Panc1 (cell line): ENCODE results near the gene E2F6. TPM values are rescaled to one million over a fixed set of nuclear protein-coding genes. Genes with fewer than 3 reads are reported as not detected.

Experiments
- ATAC-seq: fragments of 200-7000 bp; cut with Tn5 transposase; 2 replicates; pipeline ENCODE4 v1.9.1; 2020; ENCODE audit warnings: mild to moderate bottlenecking, moderate library complexity
- BruUV-seq: library from RNA; stranded (reverse); fragments of 400-500 nt; replicated peaks from 2 replicates; lab custom pipeline; 2021; lab: Mats Ljungman, UMichigan
- CTCF ChIA-PET: fragments of 300-600 bp; sonication (Branson Sonifier 250); formaldehyde crosslinking; loops from one replicate; lab custom pipeline; 2022; ENCODE audit warnings: antibody characterized with exemption; lab: Charles Lee
- POLR2A ChIA-PET: fragments of 300-600 bp; sonication (Branson Sonifier 250); formaldehyde crosslinking; loops from one replicate; lab custom pipeline; 2022; ENCODE audit warnings: antibody characterized with exemption; lab: Charles Lee
- DNase-seq: peaks from one replicate; pipeline ENCODE4 v3.0.0-alpha.2; 2010; ENCODE audit warnings: low read depth, low spot score
- H3K27ac ChIP-seq: 2 replicates; pipeline ENCODE4 v1.5.1; 2011; ENCODE audit warnings: mild to moderate bottlenecking, low read length, inconsistent platforms
- H3K27me3 ChIP-seq: fragments of 200-500 bp; sonication (Bioruptor generic); 2 replicates; pipeline ENCODE4 v1.6.0; 2014; ENCODE audit warnings: low read length, inconsistent platforms; ENCODE audit not compliant: control insufficient read depth, insufficient read depth
- H3K36me3 ChIP-seq: fragments of 200-500 bp; sonication (Bioruptor generic); 2 replicates; pipeline ENCODE4 v1.5.1; 2014; ENCODE audit warnings: inconsistent platforms, mild to moderate bottlenecking, low read length, moderate library complexity; ENCODE audit not compliant: control insufficient read depth, insufficient read depth
- H3K4me1 ChIP-seq: 2 replicates; pipeline ENCODE4 v1.5.1; 2011; ENCODE audit warnings: inconsistent platforms, mild to moderate bottlenecking, low read length, moderate library complexity; ENCODE audit not compliant: control insufficient read depth, insufficient read depth
- H3K4me3 ChIP-seq, 2 experiments: 2 replicates each; pipeline ENCODE4 v1.5.1; 2011 to 2012; ENCODE audit warnings: low read depth in 2 of 2, low read length in 2 of 2, mild to moderate bottlenecking in 2 of 2, inconsistent platforms in 1 of 2, moderate library complexity in 1 of 2
- H3K9me3 ChIP-seq: fragments of 200-500 bp; sonication (Bioruptor generic); 2 replicates; pipeline ENCODE4 v1.5.1; 2014; ENCODE audit warnings: low read depth, mild to moderate bottlenecking, inconsistent platforms, low read length, moderate library complexity; ENCODE audit not compliant: control insufficient read depth, insufficient read depth
- POLR2AphosphoS5 ChIP-seq: IDR thresholded peaks from 2 replicates; pipeline ENCODE4 v1.6.1; 2012; ENCODE audit warnings: mild to moderate bottlenecking, low read depth, low read length, moderate library complexity
- SIN3A ChIP-seq: IDR thresholded peaks from 2 replicates; pipeline ENCODE4 v1.6.1; 2012; ENCODE audit warnings: low read depth, mild to moderate bottlenecking, low read length, moderate library complexity, borderline replicate concordance; ENCODE audit not compliant: insufficient read depth
- TCF7L2 ChIP-seq: IDR thresholded peaks from 2 replicates; pipeline ENCODE4 v1.6.1; 2011; ENCODE audit warnings: mild to moderate bottlenecking, low read depth, low read length, inconsistent platforms
- in situ Hi-C: cut with HindIII; loops from 2 replicates; pipeline ENCODE4 v1.10.0; 2016; ENCODE audit warnings: low sequenced_read_pairs, low pct_unique_long_range_greater_than_20kb
- intact Hi-C: fragments of 100-400 bp; cut with micrococcal nuclease; formaldehyde crosslinking; loops from one replicate; pipeline ENCODE4 v1.10.0; 2022; ENCODE audit not compliant: unreplicated experiment
- total RNA-seq: library from RNA; stranded (reverse); gene quantifications from one replicate; pipeline ENCODE4 v1.2.1, GENCODE V29; 2021; ENCODE audit not compliant: unreplicated experiment
- TF ChIP-seq, protein P1 (sequence below): fragments of 450-650 bp; IDR thresholded peaks from 2 replicates; pipeline ENCODE4 v1.5.1; 2017; ENCODE audit warnings: mild to moderate bottlenecking
- TF ChIP-seq, protein P2 (sequence below), 2 experiments: IDR thresholded peaks; 2 replicates each; pipeline ENCODE4 v1.6.1; 2011 to 2012; ENCODE audit warnings: low read depth in 2 of 2, control low read depth in 1 of 2, low read length in 1 of 2, mild to moderate bottlenecking in 1 of 2, moderate library complexity in 1 of 2; ENCODE audit not compliant: insufficient read depth in 1 of 2

E2F6 gene
- total RNA-seq, 1 experiment from 2014 or later, result 23.9 TPM

DNA sequence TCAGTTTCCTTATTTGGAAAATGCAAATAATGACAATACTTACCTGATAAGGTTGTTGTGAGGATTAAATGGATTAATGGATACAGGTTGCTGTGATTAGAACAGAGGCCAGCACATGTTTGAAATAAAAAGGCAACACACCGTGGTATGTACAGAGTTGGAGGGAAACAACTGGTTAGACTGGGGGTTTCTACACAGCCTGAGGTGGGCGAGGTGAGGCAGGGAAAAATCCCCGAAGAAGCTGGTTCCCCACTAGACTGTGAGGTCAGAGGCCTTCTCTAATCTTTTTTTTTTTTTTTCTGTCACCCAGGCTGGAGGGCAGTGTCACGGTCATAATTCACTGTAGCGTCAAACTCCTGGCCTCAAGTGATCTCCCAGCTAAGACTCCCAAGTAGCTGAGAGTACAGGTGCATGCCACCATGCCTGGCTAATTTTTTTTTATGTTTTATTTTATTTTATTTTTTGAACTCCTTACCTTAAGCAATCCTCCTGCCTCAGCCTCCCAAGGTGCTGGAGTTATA is 1.2 kb upstream of the E2F6 start:
- intact Hi-C loops, result no loop called here
- peaks cover 6% of the 10 kb centered on the region; the same call in 1 of the 2 replicates for H3K36me3 ChIP-seq
- no peak for ATAC-seq
- no peaks in the 10 kb centered on the region for H3K27me3 ChIP-seq
- ChIA-PET POLR2A (interaction anchor here (0.6 kb wide), 1 partner anchor 473 kb away, joined by 3 read pairs; no protein-coding TSS in a partner anchor), CTCF (interaction anchor here (1.3 kb wide), 1 partner anchor 115 kb away, joined by 3 read pairs; no protein-coding TSS in a partner anchor)
- H3K9me3 ChIP-seq, result no peaks in the 10 kb centered on the region
- no peak for TF ChIP-seq POLR2AphosphoS5
- TF ChIP-seq TCF7L2, result no peak
- TF ChIP-seq, protein P1, sequence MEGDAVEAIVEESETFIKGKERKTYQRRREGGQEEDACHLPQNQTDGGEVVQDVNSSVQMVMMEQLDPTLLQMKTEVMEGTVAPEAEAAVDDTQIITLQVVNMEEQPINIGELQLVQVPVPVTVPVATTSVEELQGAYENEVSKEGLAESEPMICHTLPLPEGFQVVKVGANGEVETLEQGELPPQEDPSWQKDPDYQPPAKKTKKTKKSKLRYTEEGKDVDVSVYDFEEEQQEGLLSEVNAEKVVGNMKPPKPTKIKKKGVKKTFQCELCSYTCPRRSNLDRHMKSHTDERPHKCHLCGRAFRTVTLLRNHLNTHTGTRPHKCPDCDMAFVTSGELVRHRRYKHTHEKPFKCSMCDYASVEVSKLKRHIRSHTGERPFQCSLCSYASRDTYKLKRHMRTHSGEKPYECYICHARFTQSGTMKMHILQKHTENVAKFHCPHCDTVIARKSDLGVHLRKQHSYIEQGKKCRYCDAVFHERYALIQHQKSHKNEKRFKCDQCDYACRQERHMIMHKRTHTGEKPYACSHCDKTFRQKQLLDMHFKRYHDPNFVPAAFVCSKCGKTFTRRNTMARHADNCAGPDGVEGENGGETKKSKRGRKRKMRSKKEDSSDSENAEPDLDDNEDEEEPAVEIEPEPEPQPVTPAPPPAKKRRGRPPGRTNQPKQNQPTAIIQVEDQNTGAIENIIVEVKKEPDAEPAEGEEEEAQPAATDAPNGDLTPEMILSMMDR, result no peak
- TF ChIP-seq SIN3A, result no peak
- TF ChIP-seq, protein P2, sequence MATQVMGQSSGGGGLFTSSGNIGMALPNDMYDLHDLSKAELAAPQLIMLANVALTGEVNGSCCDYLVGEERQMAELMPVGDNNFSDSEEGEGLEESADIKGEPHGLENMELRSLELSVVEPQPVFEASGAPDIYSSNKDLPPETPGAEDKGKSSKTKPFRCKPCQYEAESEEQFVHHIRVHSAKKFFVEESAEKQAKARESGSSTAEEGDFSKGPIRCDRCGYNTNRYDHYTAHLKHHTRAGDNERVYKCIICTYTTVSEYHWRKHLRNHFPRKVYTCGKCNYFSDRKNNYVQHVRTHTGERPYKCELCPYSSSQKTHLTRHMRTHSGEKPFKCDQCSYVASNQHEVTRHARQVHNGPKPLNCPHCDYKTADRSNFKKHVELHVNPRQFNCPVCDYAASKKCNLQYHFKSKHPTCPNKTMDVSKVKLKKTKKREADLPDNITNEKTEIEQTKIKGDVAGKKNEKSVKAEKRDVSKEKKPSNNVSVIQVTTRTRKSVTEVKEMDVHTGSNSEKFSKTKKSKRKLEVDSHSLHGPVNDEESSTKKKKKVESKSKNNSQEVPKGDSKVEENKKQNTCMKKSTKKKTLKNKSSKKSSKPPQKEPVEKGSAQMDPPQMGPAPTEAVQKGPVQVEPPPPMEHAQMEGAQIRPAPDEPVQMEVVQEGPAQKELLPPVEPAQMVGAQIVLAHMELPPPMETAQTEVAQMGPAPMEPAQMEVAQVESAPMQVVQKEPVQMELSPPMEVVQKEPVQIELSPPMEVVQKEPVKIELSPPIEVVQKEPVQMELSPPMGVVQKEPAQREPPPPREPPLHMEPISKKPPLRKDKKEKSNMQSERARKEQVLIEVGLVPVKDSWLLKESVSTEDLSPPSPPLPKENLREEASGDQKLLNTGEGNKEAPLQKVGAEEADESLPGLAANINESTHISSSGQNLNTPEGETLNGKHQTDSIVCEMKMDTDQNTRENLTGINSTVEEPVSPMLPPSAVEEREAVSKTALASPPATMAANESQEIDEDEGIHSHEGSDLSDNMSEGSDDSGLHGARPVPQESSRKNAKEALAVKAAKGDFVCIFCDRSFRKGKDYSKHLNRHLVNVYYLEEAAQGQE (IDR thresholded peaks at IDR 0.05; ENCODE audit: insufficient read depth in 1 of 2, low read depth in 2 of 2, low read length in 1 of 2), result no peak
- in situ Hi-C loops, result no loop called here
- no TSS peak for BruUV-seq
- H3K4me3 ChIP-seq, result peak overlapping the region; percentile 77 to 82
- no peak for DNase-seq
- H3K27ac ChIP-seq, result peak overlapping the region; percentile 91
- peaks cover 12% of the 10 kb centered on the region; the same call in 1 of the 2 replicates for H3K4me1 ChIP-seq

DNA sequence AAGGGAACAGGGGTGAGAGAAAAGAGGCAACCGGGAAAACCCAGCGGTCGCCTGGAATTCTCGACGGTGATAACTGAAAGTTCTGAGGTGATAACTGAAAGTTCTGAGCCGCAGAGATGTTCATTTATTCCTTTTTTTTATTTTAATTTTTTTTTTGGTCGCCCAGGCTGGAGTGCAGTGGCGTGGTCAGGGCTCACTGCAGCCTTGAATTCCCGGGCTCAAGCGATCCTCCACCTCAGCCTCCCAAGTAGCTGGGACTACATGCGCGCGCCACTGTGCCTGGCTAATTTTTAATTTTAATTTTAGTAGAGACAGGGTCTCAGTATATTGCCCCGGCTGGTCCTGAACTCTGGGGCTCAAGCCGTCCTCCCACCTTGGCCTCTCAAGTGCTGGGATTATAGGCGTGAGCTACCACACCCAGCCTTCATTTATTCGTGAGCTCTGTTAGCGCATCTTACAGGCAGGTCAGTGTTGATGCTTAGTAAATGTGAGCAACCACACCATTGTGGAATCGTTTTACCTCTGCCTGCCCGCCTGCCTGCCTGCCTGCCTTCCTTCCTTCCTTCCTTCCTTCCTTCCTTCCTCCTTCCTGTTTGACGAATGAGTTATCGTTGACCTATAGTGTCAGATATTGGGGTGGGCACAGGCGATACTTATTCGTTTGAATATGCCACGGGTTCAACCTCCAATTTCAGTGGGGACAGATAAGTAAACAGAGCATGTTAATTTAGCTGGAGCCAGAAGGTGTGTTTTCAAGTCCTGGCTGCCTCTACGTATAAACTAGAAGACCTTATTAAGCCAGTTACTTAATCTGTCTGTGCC is 557 bp upstream of the E2F6 start:
- Histone ChIP-seq H3K4me1 (peaks cover 12% of the 10 kb centered on the region; the same call in 1 of the 2 replicates), H3K4me3 (peak overlapping the region; percentile 77 to 82), H3K36me3 (peaks cover 6% of the 10 kb centered on the region), H3K9me3 (no peaks in the 10 kb centered on the region), H3K27me3 (no peaks in the 10 kb centered on the region), H3K27ac (peak overlapping the region; percentile 91)
- no TSS peak for BruUV-seq
- in situ Hi-C loops, result no loop called here
- no peak for DNase-seq
- peak; percentile 67 for ATAC-seq
- ChIA-PET CTCF (interaction anchor here (1.3 kb wide), 1 partner anchor 116 kb away, joined by 3 read pairs; no protein-coding TSS in a partner anchor), POLR2A (interaction anchor here (0.6 kb wide), 1 partner anchor 472 kb away, joined by 3 read pairs; no protein-coding TSS in a partner anchor)
- no peak for TF ChIP-seq POLR2AphosphoS5
- TF ChIP-seq, protein P1, result no peak
- TF ChIP-seq SIN3A, result peak; percentile 45; the same call in 1 of the 2 replicates
- TF ChIP-seq TCF7L2, result no peak
- TF ChIP-seq, protein P2 (IDR thresholded peaks at IDR 0.05; ENCODE audit: insufficient read depth in 1 of 2, low read depth in 2 of 2, low read length in 1 of 2), result no peak
- intact Hi-C loops, result no loop called here
